Activated CD8-positive, alpha-beta T cell treated with anti-CD3 and anti-CD28 coated beads for 36 hours (primary cell): ENCODE results near the gene MDM4. TPM values are rescaled to one million over a fixed set of nuclear protein-coding genes. Genes with fewer than 3 reads are reported as not detected.

Source experiments
- ATAC-seq: fragments of 200-7000 bp; cut with Tn5 transposase; one replicate; pipeline ENCODE4 v1.10.0; 2021; ENCODE audit warnings: mild to moderate bottlenecking, moderate library complexity
- CTCF ChIA-PET: fragments of 350-600 bp; sonication (Branson Sonifier 250); formaldehyde crosslinking; loops from one replicate; lab custom pipeline; 2021; ENCODE audit warnings: antibody characterized with exemption; lab: Charles Lee
- POLR2A ChIA-PET: fragments of 350-600 bp; sonication (Branson Sonifier 250); formaldehyde crosslinking; loops from one replicate; lab custom pipeline; 2021; ENCODE audit warnings: antibody characterized with exemption; lab: Charles Lee
- DNase-seq: peaks from one replicate; pipeline ENCODE4 v3.0.0-alpha.2; 2020
- H3K27ac Mint-ChIP-seq: one replicate; pipeline ENCODE4 v1.8.0; 2021; ENCODE audit warnings: mild to moderate bottlenecking, mixed read lengths
- H3K27me3 Mint-ChIP-seq: one replicate; pipeline ENCODE4 v1.8.0; 2021; ENCODE audit warnings: mixed read lengths
- H3K36me3 Mint-ChIP-seq: one replicate; pipeline ENCODE4 v1.8.0; 2021; ENCODE audit warnings: low read depth, mixed read lengths
- H3K4me1 Mint-ChIP-seq: one replicate; pipeline ENCODE4 v1.8.0; 2021; ENCODE audit warnings: low read depth, mixed read lengths
- H3K4me3 Mint-ChIP-seq: one replicate; pipeline ENCODE4 v1.8.0; 2021; ENCODE audit warnings: mild to moderate bottlenecking, moderate library complexity, mixed read lengths
- H3K9me3 Mint-ChIP-seq: one replicate; pipeline ENCODE4 v1.8.0; 2021; ENCODE audit warnings: mixed read lengths
- CTCF ChIP-seq: fragments of 200-600 bp; IDR thresholded peaks from one replicate; pipeline ENCODE4 v1.8.0; 2022; ENCODE audit warnings: antibody characterized with exemption, mild to moderate bottlenecking
- intact Hi-C: fragments of 100-400 bp; cut with micrococcal nuclease; formaldehyde crosslinking; loops from one replicate; pipeline ENCODE4 v1.10.0; 2022
- total RNA-seq, 2 experiments: library from RNA; stranded (reverse); gene quantifications; one replicate each; pipeline ENCODE4 v1.2.3, GENCODE V29; 2021

MDM4 gene
- total RNA-seq, 2 experiments from 2014 or later = 89.6 to 94.8 TPM

- Mint-ChIP-seq H3K36me3 (no peaks in the 10 kb centered on the region), H3K9me3 (no peaks in the 10 kb centered on the region), H3K4me3 (no peak overlapping the region), H3K4me1 (no peaks in the 10 kb centered on the region), H3K27me3 (no peaks in the 10 kb centered on the region), H3K27ac (no peak overlapping the region)
- ATAC-seq (no peak), DNase-seq (no peak)
- intact Hi-C loops = no loop called here
- ChIA-PET CTCF (interaction anchor here (0.7 kb wide), 1 partner anchor 186 kb away, joined by 3 read pairs; no protein-coding TSS in a partner anchor), POLR2A (no interaction called here)
- TF ChIP-seq CTCF = no peak
Observed at GRCh38 chr1:204605791-204606190, 89.6 kb downstream of the MDM4 start.

Other genes with a start within 250 kb of the MDM4 start
- gene PLEKHA6, start 156.5 kb upstream of the MDM4 start, total RNA-seq = 1 to 10 TPM; 3.0 to 3.7 TPM
- 10 to 100 TPM; 63.8 to 64.6 TPM for gene PPP1R15B, start 104.6 kb upstream of the MDM4 start, total RNA-seq
- gene PIK3C2B, start 21.6 kb upstream of the MDM4 start, total RNA-seq = 10 to 100 TPM; 26.6 to 28.9 TPM
- not detected for gene LRRN2, start 169.3 kb downstream of the MDM4 start, total RNA-seq